ENCODE results near the gene ZIC2. TPM values are rescaled to one million over a fixed set of nuclear protein-coding genes. Genes with fewer than 3 reads are reported as not detected.

ZIC2 gene
- polyA plus RNA-seq, 1 experiment: not detected

DNA sequence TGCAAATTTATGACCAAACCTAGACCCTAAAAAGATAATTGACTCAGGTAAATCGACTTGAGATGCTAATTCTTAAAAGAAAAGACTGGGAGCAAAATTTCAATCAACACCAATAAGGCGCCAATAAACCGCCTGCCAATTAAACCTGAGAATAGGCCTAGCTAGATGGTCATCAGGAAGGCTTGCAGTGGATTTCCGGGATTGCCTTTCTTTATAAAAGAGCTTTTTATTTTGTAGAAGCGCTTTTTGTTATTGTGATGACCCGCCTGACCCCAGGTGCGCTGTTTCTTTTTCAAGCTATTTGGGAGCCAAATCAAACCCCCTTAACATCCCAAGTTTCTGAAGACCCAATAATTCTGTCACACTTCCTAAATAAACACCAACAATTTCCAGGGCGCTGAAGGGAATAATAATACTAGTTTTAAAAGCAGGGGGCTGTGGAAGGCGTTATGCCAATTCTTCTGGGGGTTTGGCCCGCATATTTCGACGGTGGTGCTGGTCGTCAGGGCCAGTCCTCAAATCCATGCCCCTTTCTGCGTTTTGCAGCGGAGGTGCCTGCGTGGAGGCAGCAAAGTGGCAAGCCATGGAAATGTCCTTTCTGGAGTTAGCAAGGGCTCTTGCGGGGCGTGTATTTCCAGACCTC is 7.2 kb upstream of the ZIC2 start:
- CTCF ChIA-PET: interaction anchor here (1.1 to 1.2 kb wide), 2 partner anchors 10 to 17 kb away, joined by 3 to 6 read pairs; no protein-coding TSS in a partner anchor
- no peak for DNase-seq (ENCODE audit: low read depth)
- Histone ChIP-seq H3K36me3 (ENCODE audit: control insufficient read depth, insufficient read depth, low read length) (no peaks in the 10 kb centered on the region), H3K27me3 (ENCODE audit: control insufficient read depth, insufficient read depth, low read length) (peaks cover 67% of the 10 kb centered on the region), H3K4me3 (ENCODE audit: low read depth, low read length) (no peak overlapping the region)
- POLR2A ChIA-PET: no interaction called here
- TF ChIP-seq, protein P1, sequence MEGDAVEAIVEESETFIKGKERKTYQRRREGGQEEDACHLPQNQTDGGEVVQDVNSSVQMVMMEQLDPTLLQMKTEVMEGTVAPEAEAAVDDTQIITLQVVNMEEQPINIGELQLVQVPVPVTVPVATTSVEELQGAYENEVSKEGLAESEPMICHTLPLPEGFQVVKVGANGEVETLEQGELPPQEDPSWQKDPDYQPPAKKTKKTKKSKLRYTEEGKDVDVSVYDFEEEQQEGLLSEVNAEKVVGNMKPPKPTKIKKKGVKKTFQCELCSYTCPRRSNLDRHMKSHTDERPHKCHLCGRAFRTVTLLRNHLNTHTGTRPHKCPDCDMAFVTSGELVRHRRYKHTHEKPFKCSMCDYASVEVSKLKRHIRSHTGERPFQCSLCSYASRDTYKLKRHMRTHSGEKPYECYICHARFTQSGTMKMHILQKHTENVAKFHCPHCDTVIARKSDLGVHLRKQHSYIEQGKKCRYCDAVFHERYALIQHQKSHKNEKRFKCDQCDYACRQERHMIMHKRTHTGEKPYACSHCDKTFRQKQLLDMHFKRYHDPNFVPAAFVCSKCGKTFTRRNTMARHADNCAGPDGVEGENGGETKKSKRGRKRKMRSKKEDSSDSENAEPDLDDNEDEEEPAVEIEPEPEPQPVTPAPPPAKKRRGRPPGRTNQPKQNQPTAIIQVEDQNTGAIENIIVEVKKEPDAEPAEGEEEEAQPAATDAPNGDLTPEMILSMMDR (IDR thresholded peaks at IDR 0.05; ENCODE audit: insufficient read depth, low read depth, low read length): no peak

DNA sequence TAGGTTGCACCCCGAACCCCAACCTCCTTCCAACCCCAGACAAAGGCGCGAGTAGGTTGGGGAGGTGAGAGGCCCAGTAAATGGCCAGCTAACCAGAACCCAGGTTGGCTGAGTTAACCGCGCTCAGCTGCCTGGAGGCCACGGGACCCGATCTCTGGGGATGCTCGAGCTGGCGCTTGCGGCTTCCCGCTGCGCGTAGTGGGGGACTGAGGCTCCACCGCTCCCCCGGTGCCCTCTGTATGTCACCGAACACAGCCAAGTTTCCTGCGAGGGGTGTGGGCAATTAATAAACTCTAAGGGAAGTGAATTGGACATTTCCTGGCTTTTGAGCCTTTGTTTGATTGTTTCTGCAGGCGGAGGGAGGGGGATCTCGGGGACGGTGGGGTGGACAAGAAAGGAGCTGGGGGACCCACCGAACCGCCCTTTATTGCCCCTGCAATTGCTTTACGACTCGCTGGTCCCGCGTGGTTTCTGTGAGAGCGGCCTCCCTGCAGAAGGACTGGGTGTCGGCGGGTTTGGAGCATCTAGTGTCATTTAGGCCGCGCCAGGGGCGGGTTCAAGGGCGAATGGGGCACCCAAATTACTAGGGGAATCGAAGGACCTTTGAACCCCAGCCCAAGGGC is 6.5 kb upstream of the ZIC2 start:
- DNase-seq (ENCODE audit: low read depth): no peak
- POLR2A ChIA-PET: no interaction called here
- CTCF ChIA-PET: no interaction called here
- no peak overlapping the region for H3K4me3 ChIP-seq (ENCODE audit: low read depth, low read length)
- H3K36me3 ChIP-seq (ENCODE audit: control insufficient read depth, insufficient read depth, low read length): no peaks in the 10 kb centered on the region
- H3K27me3 ChIP-seq (ENCODE audit: control insufficient read depth, insufficient read depth, low read length): peaks cover 68% of the 10 kb centered on the region
- TF ChIP-seq, protein P1 (IDR thresholded peaks at IDR 0.05; ENCODE audit: insufficient read depth, low read depth, low read length): no peak

DNA sequence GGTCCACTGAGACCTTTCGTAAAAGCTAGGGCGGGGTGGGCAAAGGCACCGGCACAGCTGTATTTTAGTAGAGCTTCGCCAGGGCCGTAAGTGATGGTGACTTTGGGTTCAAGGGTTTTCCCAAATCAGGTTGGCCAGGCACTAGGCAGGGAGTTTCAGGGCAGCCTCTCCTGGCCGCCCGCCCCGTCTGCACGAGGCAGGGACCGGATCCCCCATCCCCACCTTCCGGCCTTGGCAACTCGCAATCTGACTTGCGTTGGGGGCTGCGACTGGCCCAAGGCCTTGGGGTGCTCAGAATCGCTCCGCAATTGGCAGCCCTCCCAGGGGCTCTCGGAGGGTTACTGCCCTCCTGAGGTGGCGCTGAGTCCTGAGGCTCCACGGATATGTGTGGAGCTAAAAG is 6.0 kb upstream of the ZIC2 start:
- DNase-seq (ENCODE audit: low read depth): no peak
- Histone ChIP-seq H3K36me3 (ENCODE audit: control insufficient read depth, insufficient read depth, low read length) (no peaks in the 10 kb centered on the region), H3K27me3 (ENCODE audit: control insufficient read depth, insufficient read depth, low read length) (peaks cover 68% of the 10 kb centered on the region), H3K4me3 (ENCODE audit: low read depth, low read length) (no peak overlapping the region)
- CTCF ChIA-PET: no interaction called here
- TF ChIP-seq, protein P1 (IDR thresholded peaks at IDR 0.05; ENCODE audit: insufficient read depth, low read depth, low read length): no peak
- POLR2A ChIA-PET: no interaction called here

DNA sequence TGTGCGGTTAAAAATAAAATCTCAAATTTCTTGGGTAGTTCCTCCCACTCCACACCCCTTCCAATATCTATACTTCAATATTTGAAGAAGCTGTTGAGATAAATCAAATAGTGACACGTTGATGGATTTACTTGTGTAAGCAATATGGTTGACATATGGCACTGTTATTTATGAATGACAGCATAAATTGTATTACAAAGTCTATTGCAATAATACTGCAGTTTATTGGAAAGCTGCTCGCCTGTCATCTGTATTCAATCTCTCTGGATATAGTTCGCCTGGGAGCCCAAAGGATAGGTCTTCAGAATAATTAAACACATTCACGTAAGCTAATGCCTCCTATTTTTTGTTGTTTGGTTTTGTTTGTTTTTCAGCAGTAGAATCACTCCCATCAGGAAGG is 5.0 kb upstream of the ZIC2 start:
- ChIA-PET POLR2A (no interaction called here), CTCF (no interaction called here)
- Histone ChIP-seq H3K27me3 (ENCODE audit: control insufficient read depth, insufficient read depth, low read length) (peaks cover 65% of the 10 kb centered on the region), H3K36me3 (ENCODE audit: control insufficient read depth, insufficient read depth, low read length) (no peaks in the 10 kb centered on the region), H3K4me3 (ENCODE audit: low read depth, low read length) (no peak overlapping the region)
- no peak for DNase-seq (ENCODE audit: low read depth)
- TF ChIP-seq, protein P1 (IDR thresholded peaks at IDR 0.05; ENCODE audit: insufficient read depth, low read depth, low read length): no peak

DNA sequence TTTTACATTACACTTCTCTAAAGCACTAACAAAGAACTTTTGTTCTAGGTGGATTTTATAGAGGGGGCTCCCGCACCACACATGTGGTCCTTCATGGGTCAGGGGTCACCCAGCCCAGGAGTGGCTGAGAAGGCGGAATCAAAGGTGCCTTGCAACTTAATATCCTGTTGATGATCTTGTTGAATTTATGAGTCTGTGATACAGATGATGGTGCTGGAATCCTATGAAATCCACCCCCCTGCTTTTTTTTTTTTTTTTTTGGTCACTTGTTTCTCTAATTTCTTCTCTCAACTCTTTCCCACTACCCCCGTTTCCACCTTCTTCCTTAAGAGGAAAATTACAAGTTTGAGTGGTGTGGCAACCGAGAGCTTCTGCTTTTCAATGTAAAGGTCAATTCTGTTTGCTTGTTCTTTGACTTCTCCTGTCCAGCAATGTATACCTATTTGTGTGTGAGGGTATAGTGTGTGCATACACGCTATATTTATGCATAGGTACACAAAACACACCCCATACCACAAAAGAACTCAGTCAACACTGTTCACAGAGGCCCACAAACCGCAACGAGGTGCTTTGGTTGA is 4.2 kb upstream of the ZIC2 start:
- Histone ChIP-seq H3K4me3 (ENCODE audit: low read depth, low read length) (no peak overlapping the region), H3K36me3 (ENCODE audit: control insufficient read depth, insufficient read depth, low read length) (no peaks in the 10 kb centered on the region), H3K27me3 (ENCODE audit: control insufficient read depth, insufficient read depth, low read length) (peaks cover 57% of the 10 kb centered on the region)
- ChIA-PET CTCF (no interaction called here), POLR2A (no interaction called here)
- no peak for DNase-seq (ENCODE audit: low read depth)
- TF ChIP-seq, protein P1 (IDR thresholded peaks at IDR 0.05; ENCODE audit: insufficient read depth, low read depth, low read length): no peak
